Hepatocyte (in vitro differentiated cells): ENCODE data around the gene NR6A1. TPM values are rescaled to one million over a fixed set of nuclear protein-coding genes. Genes with fewer than 3 reads are reported as not detected.
A peak's percentile ranks its signal among the peaks of the same experiment; 100 is the strongest.

ENCODE experiments used
- DNase-seq: peaks from one replicate; pipeline ENCODE4 v3.0.0-alpha.2; 2016; ENCODE audit warnings: low spot score
- H2AFZ ChIP-seq: fragments of 200-600 bp; sonication (generic); 2 replicates; pipeline ENCODE4 v1.6.0; 2016; ENCODE audit warnings: antibody characterized with exemption, mild to moderate bottlenecking
- H3K27ac ChIP-seq: fragments of 200-600 bp; sonication (generic); 2 replicates; pipeline ENCODE4 v1.5.1; 2016; ENCODE audit warnings: mild to moderate bottlenecking
- H3K27me3 ChIP-seq: fragments of 200-600 bp; sonication (generic); 2 replicates; pipeline ENCODE4 v1.6.1; 2016
- H3K36me3 ChIP-seq: fragments of 200-600 bp; sonication (generic); replicated peaks from 2 replicates; pipeline ENCODE4 v1.5.1; 2016; ENCODE audit warnings: low read depth; ENCODE audit not compliant: insufficient read depth
- H3K4me1 ChIP-seq: fragments of 200-600 bp; sonication (generic); 2 replicates; pipeline ENCODE4 v1.5.1; 2016; ENCODE audit warnings: mild to moderate bottlenecking, moderate library complexity; ENCODE audit not compliant: insufficient read depth
- H3K4me2 ChIP-seq: fragments of 200-600 bp; sonication (generic); 2 replicates; pipeline ENCODE4 v1.6.0; 2016
- H3K4me3 ChIP-seq: fragments of 200-600 bp; sonication (generic); 2 replicates; pipeline ENCODE4 v1.5.1; 2016; ENCODE audit warnings: mild to moderate bottlenecking
- H3K79me2 ChIP-seq: fragments of 200-600 bp; sonication (generic); 2 replicates; pipeline ENCODE4 v1.6.0; 2017; ENCODE audit warnings: mild to moderate bottlenecking
- H3K9me2 ChIP-seq: fragments of 200-600 bp; sonication (generic); replicated peaks from 2 replicates; pipeline ENCODE4 v1.6.0; 2017; ENCODE audit warnings: mild to moderate bottlenecking; ENCODE audit not compliant: insufficient read depth
- H3K9me3 ChIP-seq: fragments of 200-600 bp; sonication (generic); 2 replicates; pipeline ENCODE4 v1.5.1; 2016; ENCODE audit warnings: low read depth, mild to moderate bottlenecking
- H4K20me1 ChIP-seq: fragments of 200-600 bp; sonication (generic); 2 replicates; pipeline ENCODE4 v1.6.0; 2016; ENCODE audit warnings: mild to moderate bottlenecking; ENCODE audit not compliant: insufficient read depth, poor library complexity, severe bottlenecking
- EZH2 ChIP-seq: fragments of 200-600 bp; sonication (generic); IDR thresholded peaks from 2 replicates; pipeline ENCODE4 v1.6.1; 2016; ENCODE audit warnings: antibody characterized with exemption, mild to moderate bottlenecking, borderline replicate concordance
- EZH2phosphoT487 ChIP-seq: fragments of 200-600 bp; sonication (generic); IDR thresholded peaks from one replicate; pipeline ENCODE4 v1.6.1; 2018; ENCODE audit warnings: antibody characterized with exemption, mild to moderate bottlenecking, low read depth, moderate library complexity; ENCODE audit not compliant: unreplicated experiment, severe bottlenecking
- WGBS: methylation state at CpG from one replicate; pipeline ENCODE4 v1.1.6; 2016; ENCODE audit warnings: low lambda C conversion rate; ENCODE audit errors: missing lambda C conversion rate; 5-methylcytosine and 5-hydroxymethylcytosine counted together
- polyA plus RNA-seq: library from polyadenylated mRNA; unstranded; fragments of >200 nt; fragmentation: Nextera tagmentation; extraction: Ambion mirVana; gene quantifications from 2 replicates; pipeline ENCODE4 v1.2.1, GENCODE V29; 2016
- total RNA-seq: library from RNA; depleted of rRNA; stranded (reverse); fragments of >200 nt; gene quantifications from 2 replicates; pipeline ENCODE4 v1.2.3, GENCODE V29; 2014
- TF ChIP-seq, protein P1 (sequence below): fragments of 200-600 bp; sonication (generic); IDR thresholded peaks from 2 replicates; pipeline ENCODE4 v1.5.1; 2016; ENCODE audit warnings: antibody characterized with exemption, mild to moderate bottlenecking; ENCODE audit not compliant: poor library complexity

The NR6A1 gene
- 4.0 and 4.5 TPM in 2 replicates for total RNA-seq
- 1.2 and 3.0 TPM in 2 replicates for polyA plus RNA-seq

DNA sequence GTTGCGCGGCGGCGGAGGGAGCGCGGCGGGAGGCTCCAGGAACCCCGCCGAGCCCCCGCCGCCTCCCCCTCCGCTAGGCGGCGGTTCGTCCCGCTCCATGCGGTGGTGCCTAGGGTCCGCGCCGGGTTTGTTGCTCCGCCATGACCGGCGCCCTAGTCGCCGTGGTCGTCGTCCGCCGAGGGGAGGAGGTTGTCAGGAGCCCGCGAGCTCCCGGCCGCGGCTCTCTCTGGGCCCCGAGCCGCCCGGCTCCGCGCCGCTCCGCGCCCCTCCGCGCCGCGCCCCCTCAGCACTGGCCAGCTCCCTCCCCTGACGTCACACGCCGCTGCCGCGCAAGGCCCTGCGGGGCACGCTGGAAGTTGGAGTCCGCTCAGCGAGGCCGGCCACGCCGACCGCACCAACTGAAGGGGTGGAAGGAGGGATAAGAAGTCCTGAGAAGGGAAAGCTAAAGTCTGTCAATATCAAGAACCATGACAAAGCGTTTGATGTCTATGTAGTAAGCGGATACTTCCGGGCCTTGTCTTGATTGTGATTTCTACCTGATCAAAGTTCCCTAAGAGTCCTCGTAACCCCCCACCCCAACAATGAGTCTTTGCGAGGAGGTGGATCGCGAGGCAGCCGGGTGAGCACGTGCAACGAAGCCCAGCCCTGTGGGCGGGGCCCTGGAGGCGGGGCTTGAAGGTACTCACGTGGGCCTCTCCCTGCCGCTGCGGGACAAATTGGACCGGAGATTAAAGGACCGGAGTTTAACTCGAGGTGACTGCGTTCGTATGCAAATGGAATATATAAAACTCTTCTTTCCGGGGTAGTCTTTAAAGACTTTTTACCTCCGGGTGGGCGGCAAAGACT lies at the start of gene NR6A1:
Gene NR6A1, minus strand, starts transcription at position 291 of the 846 bp plus-strand sequence.
- Histone ChIP-seq H4K20me1 (peaks cover 8% of the 10 kb centered on the region), H3K27ac (peak within 1 kb of the TSS; percentile 79), H3K4me3 (peak within 1 kb of the TSS; percentile 88), H3K9me3 (no peaks in the 10 kb centered on the region), H3K9me2 (no peaks in the 10 kb centered on the region), H3K36me3 (no peaks in the 10 kb centered on the region), H2AFZ (peak within 1 kb of the TSS; percentile 50), H3K4me1 (no peaks in the 10 kb centered on the region), H3K79me2 (peaks cover 26% of the 10 kb centered on the region), H3K4me2 (peak within 1 kb of the TSS; percentile 80), H3K27me3 (peaks cover 2% of the 10 kb centered on the region)
- WGBS: under 1% methylated on average over 57 of the region's 82 CpGs
- TF ChIP-seq, protein P1, sequence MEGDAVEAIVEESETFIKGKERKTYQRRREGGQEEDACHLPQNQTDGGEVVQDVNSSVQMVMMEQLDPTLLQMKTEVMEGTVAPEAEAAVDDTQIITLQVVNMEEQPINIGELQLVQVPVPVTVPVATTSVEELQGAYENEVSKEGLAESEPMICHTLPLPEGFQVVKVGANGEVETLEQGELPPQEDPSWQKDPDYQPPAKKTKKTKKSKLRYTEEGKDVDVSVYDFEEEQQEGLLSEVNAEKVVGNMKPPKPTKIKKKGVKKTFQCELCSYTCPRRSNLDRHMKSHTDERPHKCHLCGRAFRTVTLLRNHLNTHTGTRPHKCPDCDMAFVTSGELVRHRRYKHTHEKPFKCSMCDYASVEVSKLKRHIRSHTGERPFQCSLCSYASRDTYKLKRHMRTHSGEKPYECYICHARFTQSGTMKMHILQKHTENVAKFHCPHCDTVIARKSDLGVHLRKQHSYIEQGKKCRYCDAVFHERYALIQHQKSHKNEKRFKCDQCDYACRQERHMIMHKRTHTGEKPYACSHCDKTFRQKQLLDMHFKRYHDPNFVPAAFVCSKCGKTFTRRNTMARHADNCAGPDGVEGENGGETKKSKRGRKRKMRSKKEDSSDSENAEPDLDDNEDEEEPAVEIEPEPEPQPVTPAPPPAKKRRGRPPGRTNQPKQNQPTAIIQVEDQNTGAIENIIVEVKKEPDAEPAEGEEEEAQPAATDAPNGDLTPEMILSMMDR: peak; percentile 16
- TF ChIP-seq EZH2phosphoT487: no peak
- peak; percentile 99 for DNase-seq

DNA sequence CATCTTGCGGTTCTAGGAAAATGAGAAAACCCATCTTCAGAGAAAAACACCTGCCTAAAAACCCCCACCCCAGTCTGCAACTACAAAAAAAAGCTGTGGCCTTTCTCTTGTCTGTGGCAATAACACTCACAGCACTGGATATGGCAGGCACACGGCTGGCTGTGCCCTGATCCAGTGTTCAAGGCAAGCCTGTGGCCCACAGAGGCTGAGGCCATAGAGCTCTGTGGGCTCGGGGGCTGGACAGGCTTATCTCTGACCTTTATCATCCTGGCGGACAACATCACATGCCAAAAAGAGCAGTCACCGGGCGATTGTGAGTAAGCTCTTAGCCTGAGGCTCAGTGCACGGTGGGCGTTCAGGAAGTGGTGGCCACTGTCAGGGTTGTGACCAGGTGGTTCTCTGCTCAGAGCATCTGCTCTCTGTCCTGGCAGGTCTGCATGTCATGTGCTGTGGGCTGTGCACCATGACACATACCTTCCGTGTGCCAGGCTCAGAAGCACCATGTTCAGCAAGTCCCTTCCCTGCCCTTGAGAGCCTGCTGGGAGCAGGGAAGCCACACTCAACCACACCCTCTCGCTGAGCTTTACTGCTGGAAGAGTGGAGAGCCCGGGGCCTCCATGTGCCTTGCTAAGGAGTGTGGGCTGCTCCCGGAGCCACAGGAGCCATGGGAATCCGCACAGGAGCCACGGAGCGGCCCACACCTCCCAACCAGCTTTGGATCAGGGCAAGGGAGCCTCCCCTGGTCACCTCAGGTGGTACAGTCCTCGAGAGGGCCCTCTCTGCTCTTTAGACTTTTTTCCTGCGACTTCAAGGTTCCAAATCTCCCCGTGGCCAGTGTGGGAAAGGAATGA lies 47.5 kb upstream of the NR6A1 start:
- TF ChIP-seq EZH2 (no peak), EZH2phosphoT487 (no peak)
- TF ChIP-seq, protein P1: no peak
- Histone ChIP-seq H3K4me2 (no peak overlapping the region), H3K27ac (peak overlapping the region; percentile 83), H3K36me3 (no peaks in the 10 kb centered on the region), H3K4me1 (peaks cover 13% of the 10 kb centered on the region), H3K9me3 (no peaks in the 10 kb centered on the region), H3K27me3 (no peaks in the 10 kb centered on the region), H3K79me2 (no peaks in the 10 kb centered on the region), H2AFZ (peak overlapping the region; percentile 17), H3K4me3 (no peak overlapping the region), H3K9me2 (no peaks in the 10 kb centered on the region), H4K20me1 (no peaks in the 10 kb centered on the region)
- peak; percentile 69 for DNase-seq
- WGBS: 47% methylated on average over 17 of the region's 18 CpGs

DNA sequence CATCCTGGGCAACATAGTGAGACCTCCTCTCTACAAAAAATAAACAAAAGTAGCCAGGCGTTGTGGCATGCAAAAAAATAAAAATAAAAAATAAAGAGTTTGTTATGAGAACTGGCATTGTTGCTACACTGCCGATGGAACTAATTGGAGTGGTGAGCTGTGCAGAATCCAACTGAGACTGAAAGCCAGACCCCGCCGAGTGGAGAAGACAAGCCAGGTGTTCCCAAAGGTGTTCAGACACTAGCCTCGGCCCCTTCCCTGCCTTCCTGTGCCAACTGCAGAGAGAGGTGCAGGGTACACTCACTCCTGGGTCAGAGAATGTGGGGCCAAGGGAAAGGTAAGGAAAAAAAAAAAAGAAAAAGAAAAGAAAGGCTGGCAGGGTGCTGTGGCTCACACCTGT lies 44.5 kb upstream of the NR6A1 start:
- Histone ChIP-seq H2AFZ (no peak overlapping the region), H3K27ac (no peak overlapping the region), H3K4me3 (no peak overlapping the region), H3K9me3 (no peaks in the 10 kb centered on the region), H3K9me2 (no peaks in the 10 kb centered on the region), H3K4me1 (peaks cover 39% of the 10 kb centered on the region), H3K4me2 (no peak overlapping the region), H3K79me2 (no peaks in the 10 kb centered on the region), H4K20me1 (no peaks in the 10 kb centered on the region), H3K27me3 (no peaks in the 10 kb centered on the region), H3K36me3 (no peaks in the 10 kb centered on the region)
- TF ChIP-seq, protein P1: no peak
- TF ChIP-seq EZH2: no peak
- TF ChIP-seq EZH2phosphoT487: no peak
- no peak for DNase-seq
- WGBS: 94% methylated on average over 5 of the region's 5 CpGs
